Stimulated activated naive CD8-positive, alpha-beta T cell treated with anti-CD3 and anti-CD28 coated beads, Interleukin-15, amount 100 ng/mL, for 72 hours (primary cell): Measurements from ENCODE around the gene RAB17.

Source experiments
- ATAC-seq: fragments of 150-1000 bp; cut with Tn5 transposase; 2 replicates; pipeline ENCODE4 v1.10.0; 2021; ENCODE audit warnings: mild to moderate bottlenecking, moderate library complexity
- DNase-seq, 2 donors: peaks; one replicate each; pipeline ENCODE4 v3.0.0; 2021 to 2022
- H3K27ac Mint-ChIP-seq, 2 donors: one replicate each; pipeline ENCODE4 v1.8.0; 2022; ENCODE audit warnings: mild to moderate bottlenecking in 2 of 2, mixed read lengths in 2 of 2, moderate library complexity in 2 of 2
- H3K27me3 Mint-ChIP-seq: one replicate; pipeline ENCODE4 v1.8.0; 2022; ENCODE audit warnings: mixed read lengths
- H3K4me1 Mint-ChIP-seq: one replicate; pipeline ENCODE4 v1.8.0; 2022; ENCODE audit warnings: mild to moderate bottlenecking, mixed read lengths
- H3K4me3 Mint-ChIP-seq, 2 donors: one replicate each; pipeline ENCODE4 v1.8.0; 2022; ENCODE audit warnings: mild to moderate bottlenecking in 2 of 2, mixed read lengths in 2 of 2, moderate library complexity in 1 of 2
- H3K9me3 Mint-ChIP-seq, 2 donors: one replicate each; pipeline ENCODE4 v1.8.0; 2022; ENCODE audit warnings: mixed read lengths in 2 of 2

The RAB17 gene

GRCh38 chr2:237577956-237578870 is 12.3 kb downstream of the RAB17 start:
- Mint-ChIP-seq H3K27ac (no peak overlapping the region), H3K4me1 (peaks cover 11% of the 10 kb centered on the region), H3K4me3 (no peak overlapping the region), H3K27me3 (no peaks in the 10 kb centered on the region), H3K9me3 (no peaks in the 10 kb centered on the region)
- ATAC-seq (no peak), DNase-seq (no peak)

- Mint-ChIP-seq H3K27ac (peak overlapping the region in 1 of 2 donors; percentile 74), H3K27me3 (no peaks in the 10 kb centered on the region), H3K4me1 (peaks cover 11% of the 10 kb centered on the region), H3K4me3 (no peak overlapping the region), H3K9me3 (no peaks in the 10 kb centered on the region)
- ATAC-seq (no peak), DNase-seq (no peak)
Measured at GRCh38 chr2:237577458-237577857, 13.1 kb downstream of the RAB17 start.

GRCh38 chr2:237576974-237577373 is 13.6 kb downstream of the RAB17 start:
- no peaks in the 10 kb centered on the region for H3K9me3 Mint-ChIP-seq
- ATAC-seq: no peak
- H3K27me3 Mint-ChIP-seq: no peaks in the 10 kb centered on the region
- no peak overlapping the region for H3K27ac Mint-ChIP-seq
- H3K4me3 Mint-ChIP-seq: no peak overlapping the region
- DNase-seq: no peak
- H3K4me1 Mint-ChIP-seq: peaks cover 11% of the 10 kb centered on the region

GRCh38 chr2:237575869-237576862 is 14.4 kb downstream of the RAB17 start:
- Mint-ChIP-seq H3K27ac (no peak overlapping the region), H3K9me3 (no peaks in the 10 kb centered on the region), H3K27me3 (no peaks in the 10 kb centered on the region), H3K4me1 (peaks cover 9% of the 10 kb centered on the region), H3K4me3 (no peak overlapping the region)
- no peak for DNase-seq
- ATAC-seq: no peak

- H3K27ac Mint-ChIP-seq: no peak overlapping the region
- H3K4me1 Mint-ChIP-seq: peaks cover 9% of the 10 kb centered on the region
- H3K4me3 Mint-ChIP-seq: no peak overlapping the region
- ATAC-seq (no peak), DNase-seq (no peak)
- H3K27me3 Mint-ChIP-seq: no peaks in the 10 kb centered on the region
- no peaks in the 10 kb centered on the region for H3K9me3 Mint-ChIP-seq
Measured at GRCh38 chr2:237574894-237575868, 15.4 kb downstream of the RAB17 start.

GRCh38 chr2:237574467-237574866 is 16.1 kb downstream of the RAB17 start:
- DNase-seq (no peak), ATAC-seq (no peak)
- H3K4me3 Mint-ChIP-seq: no peak overlapping the region
- no peaks in the 10 kb centered on the region for H3K27me3 Mint-ChIP-seq
- H3K27ac Mint-ChIP-seq: peak overlapping the region; percentile 35 to 90
- no peaks in the 10 kb centered on the region for H3K9me3 Mint-ChIP-seq
- H3K4me1 Mint-ChIP-seq: peaks cover 9% of the 10 kb centered on the region

GRCh38 chr2:237573721-237574415 is 16.7 kb downstream of the RAB17 start:
- no peaks in the 10 kb centered on the region for H3K9me3 Mint-ChIP-seq
- no peak overlapping the region for H3K27ac Mint-ChIP-seq
- ATAC-seq: no peak
- H3K4me3 Mint-ChIP-seq: no peak overlapping the region
- no peak for DNase-seq
- H3K27me3 Mint-ChIP-seq: no peaks in the 10 kb centered on the region
- H3K4me1 Mint-ChIP-seq: peaks cover 9% of the 10 kb centered on the region

- no peak overlapping the region for H3K27ac Mint-ChIP-seq
- no peak overlapping the region for H3K4me3 Mint-ChIP-seq
- ATAC-seq (no peak), DNase-seq (no peak)
- no peaks in the 10 kb centered on the region for H3K9me3 Mint-ChIP-seq
- no peaks in the 10 kb centered on the region for H3K27me3 Mint-ChIP-seq
- peaks cover 9% of the 10 kb centered on the region for H3K4me1 Mint-ChIP-seq
Measured at GRCh38 chr2:237572742-237573101, 17.8 kb downstream of the RAB17 start.

- Mint-ChIP-seq H3K9me3 (no peaks in the 10 kb centered on the region), H3K27ac (no peak overlapping the region), H3K4me1 (peaks cover 9% of the 10 kb centered on the region), H3K27me3 (no peaks in the 10 kb centered on the region), H3K4me3 (no peak overlapping the region)
- peak; percentile 83 to 85 for DNase-seq
- ATAC-seq: peak; percentile 94
Measured at GRCh38 chr2:237572021-237572741, 18.4 kb downstream of the RAB17 start.

GRCh38 chr2:237571551-237571950 is 19.0 kb downstream of the RAB17 start:
- ATAC-seq (peak; percentile 3), DNase-seq (no peak)
- no peaks in the 10 kb centered on the region for H3K27me3 Mint-ChIP-seq
- no peaks in the 10 kb centered on the region for H3K9me3 Mint-ChIP-seq
- peaks cover 9% of the 10 kb centered on the region for H3K4me1 Mint-ChIP-seq
- no peak overlapping the region for H3K4me3 Mint-ChIP-seq
- no peak overlapping the region for H3K27ac Mint-ChIP-seq

GRCh38 chr2:237570776-237571335 is 19.7 kb downstream of the RAB17 start:
- Mint-ChIP-seq H3K27ac (no peak overlapping the region), H3K27me3 (no peaks in the 10 kb centered on the region), H3K4me3 (no peak overlapping the region), H3K4me1 (peaks cover 9% of the 10 kb centered on the region), H3K9me3 (no peaks in the 10 kb centered on the region)
- ATAC-seq (no peak), DNase-seq (no peak)

- H3K4me3 Mint-ChIP-seq: no peak overlapping the region
- DNase-seq: no peak
Measured at GRCh38 chr2:237569896-237570295, 20.6 kb downstream of the RAB17 start.

GRCh38 chr2:237569041-237569440 is 21.5 kb downstream of the RAB17 start:
- Mint-ChIP-seq H3K4me1 (peaks cover 9% of the 10 kb centered on the region), H3K4me3 (no peak overlapping the region), H3K27ac (no peak overlapping the region), H3K27me3 (no peaks in the 10 kb centered on the region), H3K9me3 (no peaks in the 10 kb centered on the region)
- DNase-seq: no peak
- no peak for ATAC-seq

More at GRCh38 chr2:237569896-237570295, 20.6 kb downstream of the RAB17 start:
- no peak for ATAC-seq
- Mint-ChIP-seq H3K9me3 (no peaks in the 10 kb centered on the region), H3K4me1 (peaks cover 9% of the 10 kb centered on the region), H3K27ac (no peak overlapping the region), H3K27me3 (no peaks in the 10 kb centered on the region)
